Smooth muscle cell (in vitro differentiated cells): ENCODE data around the gene SVIL. TPM values are rescaled to one million over a fixed set of nuclear protein-coding genes. Genes with fewer than 3 reads are reported as not detected.

ENCODE experiments used
- DNase-seq: peaks from one replicate; lab custom pipeline; 2025; ENCODE audit not compliant: unreplicated experiment; lab: John Stamatoyannopoulos, UW
- H2AFZ ChIP-seq: fragments of 200-600 bp; sonication (generic); 2 replicates; pipeline ENCODE4 v1.6.0; 2016; ENCODE audit warnings: antibody characterized with exemption, low read depth, mild to moderate bottlenecking
- H3F3A ChIP-seq: fragments of 200-600 bp; sonication (generic); 2 replicates; pipeline ENCODE4 v1.6.0; 2017; ENCODE audit warnings: antibody characterized with exemption, low read depth
- H3K27ac ChIP-seq: fragments of 200-600 bp; sonication (generic); 2 replicates; pipeline ENCODE4 v1.5.1; 2016; ENCODE audit warnings: low read depth, mild to moderate bottlenecking
- H3K27me3 ChIP-seq: fragments of 200-600 bp; sonication (generic); 2 replicates; pipeline ENCODE4 v1.6.1; 2016; ENCODE audit warnings: low read depth, mild to moderate bottlenecking
- H3K36me3 ChIP-seq: fragments of 200-600 bp; sonication (generic); 2 replicates; pipeline ENCODE4 v1.5.1; 2016; ENCODE audit warnings: low read depth
- H3K4me1 ChIP-seq: fragments of 200-600 bp; sonication (generic); 2 replicates; pipeline ENCODE4 v1.5.1; 2016; ENCODE audit warnings: low read depth
- H3K4me2 ChIP-seq: fragments of 200-600 bp; sonication (generic); 2 replicates; pipeline ENCODE4 v1.6.0; 2016; ENCODE audit warnings: mild to moderate bottlenecking
- H3K4me3 ChIP-seq: fragments of 200-600 bp; sonication (generic); 2 replicates; pipeline ENCODE4 v1.5.1; 2016; ENCODE audit warnings: mild to moderate bottlenecking
- H3K79me2 ChIP-seq: fragments of 200-600 bp; sonication (generic); 2 replicates; pipeline ENCODE4 v1.6.0; 2016; ENCODE audit warnings: low read depth, mild to moderate bottlenecking
- H3K9ac ChIP-seq: fragments of 200-600 bp; sonication (generic); 2 replicates; pipeline ENCODE4 v1.6.0; 2016; ENCODE audit warnings: low read depth
- H3K9me3 ChIP-seq: fragments of 200-600 bp; sonication (generic); replicated peaks from 2 replicates; pipeline ENCODE4 v1.5.1; 2016; ENCODE audit warnings: low read depth
- H4K20me1 ChIP-seq: fragments of 200-600 bp; sonication (generic); 2 replicates; pipeline ENCODE4 v1.6.0; 2016; ENCODE audit warnings: low read depth
- CTCF ChIP-seq: fragments of 200-600 bp; sonication (generic); IDR thresholded peaks from 2 replicates; pipeline ENCODE4 v1.5.1; 2017; ENCODE audit warnings: borderline replicate concordance, mild to moderate bottlenecking, antibody characterized with exemption; ENCODE audit not compliant: insufficient read depth, poor library complexity, severe bottlenecking
- WGBS: methylation state at CpG from one replicate; pipeline ENCODE4 v1.1.7; 2016; ENCODE audit warnings: low lambda C conversion rate; 5-methylcytosine and 5-hydroxymethylcytosine counted together
- polyA plus RNA-seq: library from polyadenylated mRNA; unstranded; fragments of >200 nt; fragmentation: Nextera tagmentation; extraction: Ambion mirVana; gene quantifications from 2 replicates; pipeline ENCODE4 v1.2.1, GENCODE V29; 2016
- total RNA-seq: library from RNA; depleted of rRNA; stranded (reverse); fragments of >200 nt; gene quantifications from 2 replicates; pipeline ENCODE4 v1.2.3, GENCODE V29; 2014

SVIL gene
- total RNA-seq (28.5 and 32.5 TPM in 2 replicates), polyA plus RNA-seq (33.0 and 59.4 TPM in 2 replicates)

GRCh38 chr10:29634764-29635625 is at the start of gene SVIL:
Gene SVIL (minus strand): TSS chr10:29634971. CDS start chr10:29555058, 79,913 bp downstream.
- peak within 1 kb of the TSS; percentile 42 for H3K4me3 ChIP-seq
- peaks cover 32% of the 10 kb centered on the region for H3F3A ChIP-seq
- H3K79me2 ChIP-seq: peaks cover 25% of the 10 kb centered on the region
- no peaks in the 10 kb centered on the region for H3K27me3 ChIP-seq
- peak within 1 kb of the TSS; percentile 95 for H3K27ac ChIP-seq
- no peaks in the 10 kb centered on the region for H4K20me1 ChIP-seq
- H2AFZ ChIP-seq: no peak within 1 kb of the TSS
- no peaks in the 10 kb centered on the region for H3K36me3 ChIP-seq
- H3K9me3 ChIP-seq: no peaks in the 10 kb centered on the region
- H3K9ac ChIP-seq: peak within 1 kb of the TSS; percentile 75
- H3K4me2 ChIP-seq: peak within 1 kb of the TSS; percentile 85
- DNase-seq: no peak
- WGBS: 21% methylated on average over 10 of the region's 10 CpGs
- peaks cover 36% of the 10 kb centered on the region for H3K4me1 ChIP-seq
- no peak for TF ChIP-seq CTCF

- H3F3A ChIP-seq: no peaks in the 10 kb centered on the region
Observed at GRCh38 chr10:29681676-29682448, 47.1 kb upstream of the SVIL start.

GRCh38 chr10:29680091-29680490 is 45.3 kb upstream of the SVIL start:
- Histone ChIP-seq H3K27me3 (no peaks in the 10 kb centered on the region), H3K4me3 (no peak overlapping the region), H3K9me3 (peaks cover 6% of the 10 kb centered on the region), H3K36me3 (peaks cover 5% of the 10 kb centered on the region), H3K4me2 (no peak overlapping the region), H3K4me1 (no peaks in the 10 kb centered on the region), H4K20me1 (peaks cover 29% of the 10 kb centered on the region), H3K9ac (no peak overlapping the region), H3K27ac (no peak overlapping the region), H3F3A (no peaks in the 10 kb centered on the region), H3K79me2 (peaks cover 2% of the 10 kb centered on the region), H2AFZ (no peak overlapping the region)
- no peak for DNase-seq
- WGBS: 93% methylated on average over 6 of the region's 6 CpGs
- TF ChIP-seq CTCF: no peak

More at GRCh38 chr10:29681676-29682448, 47.1 kb upstream of the SVIL start:
- H3K27me3 ChIP-seq: no peaks in the 10 kb centered on the region
- peaks cover 39% of the 10 kb centered on the region for H4K20me1 ChIP-seq
- 90% methylated on average over 9 of the region's 9 CpGs for WGBS
- TF ChIP-seq CTCF: no peak
- peaks cover 6% of the 10 kb centered on the region for H3K79me2 ChIP-seq
- no peaks in the 10 kb centered on the region for H3K9me3 ChIP-seq
- no peak for DNase-seq
- no peak overlapping the region for H3K4me2 ChIP-seq
- no peak overlapping the region for H3K4me3 ChIP-seq
- H3K27ac ChIP-seq: no peak overlapping the region
- H3K4me1 ChIP-seq: no peaks in the 10 kb centered on the region
- no peak overlapping the region for H2AFZ ChIP-seq
- no peak overlapping the region for H3K9ac ChIP-seq
- H3K36me3 ChIP-seq: no peaks in the 10 kb centered on the region
